ENCODE measurements around the gene EBF4. TPM values are rescaled to one million over a fixed set of nuclear protein-coding genes. Genes with fewer than 3 reads are reported as not detected.

Gene EBF4
- total RNA-seq, 2 donors from 2014 or later: 6.4 to 12.1 TPM

DNA sequence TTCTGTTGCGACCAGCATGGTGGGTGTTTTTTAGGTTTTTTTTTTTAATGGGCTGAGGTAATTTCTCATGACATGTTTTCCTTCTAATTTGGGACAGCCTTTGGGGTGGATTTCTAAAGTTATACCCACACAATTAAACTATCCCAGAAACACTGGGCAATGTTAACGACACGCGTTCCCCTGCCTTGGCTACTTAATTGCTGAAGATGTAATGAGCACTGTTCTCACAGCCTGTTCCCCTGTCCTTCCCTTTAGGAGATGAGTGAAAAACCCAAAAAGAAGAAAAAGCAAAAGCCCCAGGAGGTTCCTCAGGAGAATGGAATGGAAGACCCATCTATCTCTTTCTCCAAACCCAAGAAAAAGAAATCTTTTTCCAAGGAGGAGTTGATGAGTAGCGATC, 34.9 kb upstream of the EBF4 start:
- no peak overlapping the region for H3K9ac ChIP-seq (ENCODE audit: extremely low read depth, low read length, poor library complexity, severe bottlenecking)

DNA sequence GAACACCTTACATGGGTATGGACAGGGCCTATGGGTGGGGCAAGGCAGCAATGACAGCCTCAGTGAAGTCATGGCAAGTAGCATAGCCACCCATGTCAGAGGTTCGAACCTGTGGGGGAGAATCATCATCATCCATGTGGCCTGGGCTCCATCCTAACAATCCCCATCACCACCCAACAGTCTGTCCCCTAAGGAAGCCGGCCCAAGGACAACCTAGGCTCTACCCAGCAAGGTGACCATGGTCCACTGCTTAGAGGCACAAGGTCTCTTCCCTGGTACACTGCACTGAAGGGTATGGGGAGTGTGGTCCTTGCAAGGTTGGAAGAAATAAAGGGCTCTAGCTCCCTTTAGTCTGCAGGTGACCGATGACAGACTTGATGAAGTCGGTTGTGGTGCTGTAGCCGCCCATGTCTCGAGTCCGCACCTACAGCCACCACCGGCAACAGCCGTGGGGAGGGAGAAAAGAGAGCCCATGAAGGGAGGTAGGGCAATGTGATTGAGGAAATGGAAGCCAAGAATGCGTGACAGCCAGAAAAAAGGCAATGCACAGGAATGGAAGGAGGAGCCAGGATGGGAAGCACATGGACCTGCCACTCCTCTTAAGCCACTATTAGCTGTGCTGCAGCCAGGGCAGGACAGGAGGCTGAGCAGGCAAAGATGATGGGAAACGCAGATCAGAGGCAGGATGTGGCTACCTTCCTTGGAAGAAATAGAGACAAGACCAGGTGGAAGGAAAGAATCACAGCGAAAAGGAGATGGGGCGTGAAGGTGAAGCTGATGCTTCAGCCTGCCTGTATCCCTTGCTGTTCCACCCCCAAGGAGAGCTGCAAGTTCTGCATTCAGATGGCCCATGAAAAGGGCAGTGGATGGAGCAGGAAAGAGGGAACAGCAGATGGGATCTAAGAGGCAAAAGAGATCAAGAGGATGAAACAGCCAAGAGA, 33.9 kb upstream of the EBF4 start:
- H3K9me3 Mint-ChIP-seq: no peaks in the 10 kb centered on the region
- peaks cover 82% of the 10 kb centered on the region for H3K36me3 ChIP-seq (ENCODE audit: control insufficient read depth, insufficient read depth, low read length)
- peak overlapping the region; percentile 10 for H3K27ac ChIP-seq (ENCODE audit: low read depth, low read length)
- no peaks in the 10 kb centered on the region for H3K27me3 ChIP-seq (ENCODE audit: control insufficient read depth, insufficient read depth, low read length, poor library complexity, severe bottlenecking)
- H3K4me3 Mint-ChIP-seq: no peak overlapping the region
- H3K9me3 ChIP-seq (ENCODE audit: control insufficient read depth, low read length): no peaks in the 10 kb centered on the region
- no peak for TF ChIP-seq CTCF (conservative IDR thresholded peaks at IDR 0.05)
- no peak overlapping the region for H3K9ac ChIP-seq (ENCODE audit: extremely low read depth, low read length, poor library complexity, severe bottlenecking)
- peaks cover 14% of the 10 kb centered on the region for H3K4me1 Mint-ChIP-seq
- 89 to 94% methylated on average over 7 to 13 of the region's 13 CpGs for WGBS, 2 experiments (ENCODE audit: insufficient coverage in 1 of 2, insufficient read length in 1 of 2)
- H3K4me3 ChIP-seq (ENCODE audit: low read length): no peak overlapping the region
- no peaks in the 10 kb centered on the region for H3K27me3 Mint-ChIP-seq (ENCODE audit: insufficient read depth)
- no peak overlapping the region for H3K27ac Mint-ChIP-seq
- DNase-seq: peak; percentile 63
- H3K36me3 Mint-ChIP-seq (ENCODE audit: low read depth): peaks cover 83% of the 10 kb centered on the region
- peaks cover 7% of the 10 kb centered on the region for H3K4me1 ChIP-seq (ENCODE audit: control insufficient read depth, insufficient read depth, low read length)

More for the DNA sequence above, 34.9 kb upstream of the EBF4 start:
- Mint-ChIP-seq H3K27me3 (ENCODE audit: insufficient read depth) (no peaks in the 10 kb centered on the region), H3K27ac (no peak overlapping the region), H3K36me3 (ENCODE audit: low read depth) (peaks cover 90% of the 10 kb centered on the region), H3K4me1 (peaks cover 10% of the 10 kb centered on the region), H3K4me3 (no peak overlapping the region), H3K9me3 (no peaks in the 10 kb centered on the region)
- Histone ChIP-seq H3K27ac (ENCODE audit: low read depth, low read length) (no peak overlapping the region), H3K4me3 (ENCODE audit: low read length) (no peak overlapping the region), H3K4me1 (ENCODE audit: control insufficient read depth, insufficient read depth, low read length) (peaks cover 7% of the 10 kb centered on the region), H3K9me3 (ENCODE audit: control insufficient read depth, low read length) (no peaks in the 10 kb centered on the region), H3K27me3 (ENCODE audit: control insufficient read depth, insufficient read depth, low read length, poor library complexity, severe bottlenecking) (no peaks in the 10 kb centered on the region), H3K36me3 (ENCODE audit: control insufficient read depth, insufficient read depth, low read length) (peaks cover 82% of the 10 kb centered on the region)
- no peak for DNase-seq
- 98 to 100% methylated on average over 1 to 5 of the region's 5 CpGs for WGBS, 2 experiments (ENCODE audit: insufficient coverage in 1 of 2, insufficient read length in 1 of 2)
- no peak for TF ChIP-seq CTCF (conservative IDR thresholded peaks at IDR 0.05)

DNA sequence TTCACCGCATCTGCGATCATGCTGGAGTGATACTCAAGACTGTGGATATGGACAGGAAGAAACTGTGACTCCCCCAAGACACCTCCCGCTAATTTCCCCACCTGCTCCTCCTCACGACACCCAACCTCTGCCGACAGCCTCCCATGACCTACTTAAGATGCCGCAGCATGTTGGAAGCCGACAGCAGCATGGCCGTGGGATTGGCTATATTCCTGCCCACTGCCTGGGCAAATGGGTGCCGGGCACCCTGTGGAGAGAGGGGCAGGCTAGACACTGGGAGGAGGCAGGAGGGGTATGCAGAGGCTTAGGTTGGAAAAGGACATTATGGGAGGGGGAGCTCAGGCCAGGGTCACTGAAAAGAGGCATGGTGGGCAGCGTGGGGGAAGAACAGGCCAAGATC, 33.0 kb upstream of the EBF4 start:
- Mint-ChIP-seq H3K27ac (peak overlapping the region; percentile 3), H3K4me3 (no peak overlapping the region)
- TF ChIP-seq CTCF (conservative IDR thresholded peaks at IDR 0.05): no peak

More for the DNA sequence above, 33.0 kb upstream of the EBF4 start:
- Histone ChIP-seq H3K27ac (ENCODE audit: low read depth, low read length) (no peak overlapping the region), H3K4me1 (ENCODE audit: control insufficient read depth, insufficient read depth, low read length) (peaks cover 4% of the 10 kb centered on the region), H3K36me3 (ENCODE audit: control insufficient read depth, insufficient read depth, low read length) (peaks cover 74% of the 10 kb centered on the region), H3K4me3 (ENCODE audit: low read length) (no peak overlapping the region), H3K9ac (ENCODE audit: extremely low read depth, low read length, poor library complexity, severe bottlenecking) (no peak overlapping the region), H3K9me3 (ENCODE audit: control insufficient read depth, low read length) (no peaks in the 10 kb centered on the region), H3K27me3 (ENCODE audit: control insufficient read depth, insufficient read depth, low read length, poor library complexity, severe bottlenecking) (no peaks in the 10 kb centered on the region)
- Mint-ChIP-seq H3K27me3 (ENCODE audit: insufficient read depth) (no peaks in the 10 kb centered on the region), H3K9me3 (no peaks in the 10 kb centered on the region), H3K36me3 (ENCODE audit: low read depth) (peaks cover 75% of the 10 kb centered on the region), H3K4me1 (peaks cover 7% of the 10 kb centered on the region)
- no peak for DNase-seq
- 95% methylated on average over 7 to 10 of the region's 10 CpGs for WGBS, 2 experiments (ENCODE audit: insufficient coverage in 1 of 2, insufficient read length in 1 of 2)
